KOPT-K1 (cell line): ENCODE measurements around the gene MAMDC4.
"Not testable (repeated sequence)": the region's sequence is repeated elsewhere in the genome, so short reads cannot be mapped to it uniquely, and the experiment has no call there.

Experiments
- H3K27ac ChIP-seq: fragments of 200-600 bp; sonication (generic); 2 replicates; pipeline ENCODE4 v1.5.1; 2016; ENCODE audit warnings: antibody characterized with exemption, mild to moderate bottlenecking, low read depth, low read length; ENCODE audit not compliant: poor library complexity, severe bottlenecking
- H3K36me3 ChIP-seq: fragments of 200-600 bp; sonication (generic); 2 replicates; pipeline ENCODE4 v1.5.1; 2017; ENCODE audit warnings: antibody characterized with exemption, mild to moderate bottlenecking, low read length, moderate library complexity; ENCODE audit not compliant: insufficient read depth
- H3K9me3 ChIP-seq: fragments of 200-600 bp; sonication (generic); 2 replicates; pipeline ENCODE4 v1.5.1; 2017; ENCODE audit warnings: antibody characterized with exemption, low read length, mild to moderate bottlenecking; ENCODE audit not compliant: insufficient read depth, poor library complexity, severe bottlenecking

MAMDC4 gene

GRCh38 chr9:136868644-136869043 is 16.5 kb downstream of the MAMDC4 start:
- Histone ChIP-seq H3K9me3 (peaks cover 15% of the 10 kb centered on the region), H3K27ac (no peak overlapping the region), H3K36me3 (peaks cover 7% of the 10 kb centered on the region)

GRCh38 chr9:136869611-136870010 is 17.5 kb downstream of the MAMDC4 start:
- not testable (repeated sequence) for H3K27ac ChIP-seq, H3K36me3 ChIP-seq
- peaks cover 15% of the 10 kb centered on the region for H3K9me3 ChIP-seq

- H3K36me3 ChIP-seq, result no peaks in the 10 kb centered on the region
- H3K9me3 ChIP-seq, result peaks cover 15% of the 10 kb centered on the region
- H3K27ac ChIP-seq, result no peak overlapping the region
Observed at GRCh38 chr9:136875155-136875554, 23.0 kb downstream of the MAMDC4 start.

- Histone ChIP-seq H3K27ac (no peak overlapping the region), H3K36me3 (no peaks in the 10 kb centered on the region), H3K9me3 (peaks cover 15% of the 10 kb centered on the region)
Observed at GRCh38 chr9:136876476-136876875, 24.3 kb downstream of the MAMDC4 start.

GRCh38 chr9:136880651-136881050 is 28.5 kb downstream of the MAMDC4 start:
- Histone ChIP-seq H3K36me3 (no peaks in the 10 kb centered on the region), H3K9me3 (no peaks in the 10 kb centered on the region), H3K27ac (no peak overlapping the region)

GRCh38 chr9:136881691-136882108 is 29.6 kb downstream of the MAMDC4 start:
- Histone ChIP-seq H3K36me3 (no peaks in the 10 kb centered on the region), H3K27ac (peak overlapping the region; percentile 61), H3K9me3 (no peaks in the 10 kb centered on the region)

DNA sequence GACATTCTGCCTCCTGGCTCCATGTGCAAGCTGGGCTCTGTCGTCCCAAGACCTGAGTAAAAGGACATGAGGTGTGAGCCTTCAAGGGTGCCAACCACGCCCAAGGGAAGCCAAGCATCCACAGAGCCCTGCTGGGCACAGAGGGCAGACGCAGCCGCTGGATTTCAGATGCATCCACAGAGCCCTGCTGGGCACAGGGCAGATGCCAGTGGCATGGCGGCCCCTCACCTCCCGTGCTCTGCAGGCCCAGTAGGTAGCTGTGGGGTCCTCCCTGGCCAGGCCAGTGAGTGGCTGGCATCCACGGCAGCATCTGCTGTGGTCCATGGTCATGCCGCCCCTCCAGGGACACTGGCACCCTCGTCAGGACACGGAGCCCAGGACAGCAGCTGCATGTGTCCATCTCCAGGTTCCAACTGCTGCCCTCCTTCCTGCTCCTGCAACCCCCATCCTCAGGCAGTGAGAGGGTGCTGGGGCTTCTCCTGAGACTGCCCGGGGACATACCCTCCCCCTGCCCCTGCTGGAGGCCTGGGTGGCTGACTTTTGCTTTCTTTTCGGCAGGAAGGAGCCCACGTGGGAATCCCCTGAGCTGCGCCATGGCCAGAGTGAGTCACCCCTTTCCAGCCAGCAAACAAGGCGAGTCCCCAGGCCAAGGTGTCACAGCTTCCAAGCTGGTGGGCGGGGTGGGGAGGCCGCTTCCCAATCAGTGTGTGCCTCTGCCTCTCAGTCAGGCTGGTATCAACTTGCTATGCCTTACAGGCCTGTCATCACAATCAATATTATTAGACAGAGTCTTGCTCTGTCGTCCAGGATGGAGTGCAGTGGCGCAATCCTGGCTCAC is 30.2 kb downstream of the MAMDC4 start:
- no peaks in the 10 kb centered on the region for H3K9me3 ChIP-seq
- peak overlapping the region; percentile 61 for H3K27ac ChIP-seq
- H3K36me3 ChIP-seq, result no peaks in the 10 kb centered on the region

DNA sequence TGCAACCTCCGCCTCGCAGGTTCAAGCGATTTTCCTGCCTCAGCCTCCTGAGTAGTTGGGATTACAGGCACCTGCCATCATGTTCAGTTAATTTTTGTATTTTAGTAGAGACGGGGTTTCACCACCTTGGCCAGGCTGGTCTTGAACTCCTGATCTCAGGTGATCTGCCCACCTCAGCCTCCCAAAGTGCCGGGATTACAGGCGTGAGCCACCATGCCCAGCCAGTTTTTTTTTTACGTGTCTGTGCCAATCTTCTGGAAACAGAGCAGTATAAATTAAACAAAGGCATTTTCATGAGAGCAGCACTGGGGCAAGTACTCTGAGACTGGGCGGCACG is 30.8 kb downstream of the MAMDC4 start:
- peak overlapping the region; percentile 61 for H3K27ac ChIP-seq
- H3K36me3 ChIP-seq, H3K9me3 ChIP-seq: not testable (repeated sequence)

- not testable (repeated sequence) for H3K9me3 ChIP-seq, H3K27ac ChIP-seq, H3K36me3 ChIP-seq
Observed at GRCh38 chr9:136883670-136884069, 31.5 kb downstream of the MAMDC4 start.

DNA sequence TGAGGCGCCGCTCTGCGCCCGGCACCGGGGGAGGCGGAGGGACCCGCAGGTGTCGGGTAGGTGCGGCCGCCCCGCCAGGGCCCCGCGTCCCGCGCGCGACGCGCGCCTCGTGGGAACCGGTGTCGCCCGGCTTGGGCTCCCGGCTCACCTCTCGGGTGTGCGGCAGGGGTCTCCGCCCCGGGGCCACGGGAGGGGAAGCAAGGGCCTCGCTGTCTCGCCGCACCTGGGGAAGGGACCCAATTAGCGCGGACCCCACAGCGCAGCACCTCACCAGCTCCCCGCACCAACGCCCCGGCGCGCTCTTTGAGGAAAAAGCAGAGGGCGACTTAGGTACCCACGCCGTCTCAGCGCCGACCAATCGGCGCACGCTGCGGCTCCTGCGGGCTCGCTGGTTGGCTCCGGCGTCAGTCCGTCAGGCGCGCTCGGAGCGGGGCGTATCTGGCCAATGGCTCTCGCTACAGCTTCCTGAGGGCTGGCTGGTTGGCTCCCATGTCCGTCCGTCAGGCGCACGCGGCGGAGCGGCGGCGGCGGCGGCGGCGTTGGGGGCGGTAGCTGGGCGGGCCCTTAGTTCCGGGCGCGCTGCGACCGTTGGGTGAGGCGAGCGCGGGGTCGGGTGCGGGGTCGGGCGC is 33.9 kb downstream of the MAMDC4 start, which contains the start of gene TRAF2:
TRAF2 (plus strand) TSS at position 567 of the 629 bp plus-strand sequence. CDS start 12,225 bp downstream, outside the sequence.
- peak within 1 kb of the TSS; percentile 91 for H3K27ac ChIP-seq
- H3K9me3 ChIP-seq, result no peaks in the 10 kb centered on the region
- peaks cover 18% of the 10 kb centered on the region for H3K36me3 ChIP-seq

DNA sequence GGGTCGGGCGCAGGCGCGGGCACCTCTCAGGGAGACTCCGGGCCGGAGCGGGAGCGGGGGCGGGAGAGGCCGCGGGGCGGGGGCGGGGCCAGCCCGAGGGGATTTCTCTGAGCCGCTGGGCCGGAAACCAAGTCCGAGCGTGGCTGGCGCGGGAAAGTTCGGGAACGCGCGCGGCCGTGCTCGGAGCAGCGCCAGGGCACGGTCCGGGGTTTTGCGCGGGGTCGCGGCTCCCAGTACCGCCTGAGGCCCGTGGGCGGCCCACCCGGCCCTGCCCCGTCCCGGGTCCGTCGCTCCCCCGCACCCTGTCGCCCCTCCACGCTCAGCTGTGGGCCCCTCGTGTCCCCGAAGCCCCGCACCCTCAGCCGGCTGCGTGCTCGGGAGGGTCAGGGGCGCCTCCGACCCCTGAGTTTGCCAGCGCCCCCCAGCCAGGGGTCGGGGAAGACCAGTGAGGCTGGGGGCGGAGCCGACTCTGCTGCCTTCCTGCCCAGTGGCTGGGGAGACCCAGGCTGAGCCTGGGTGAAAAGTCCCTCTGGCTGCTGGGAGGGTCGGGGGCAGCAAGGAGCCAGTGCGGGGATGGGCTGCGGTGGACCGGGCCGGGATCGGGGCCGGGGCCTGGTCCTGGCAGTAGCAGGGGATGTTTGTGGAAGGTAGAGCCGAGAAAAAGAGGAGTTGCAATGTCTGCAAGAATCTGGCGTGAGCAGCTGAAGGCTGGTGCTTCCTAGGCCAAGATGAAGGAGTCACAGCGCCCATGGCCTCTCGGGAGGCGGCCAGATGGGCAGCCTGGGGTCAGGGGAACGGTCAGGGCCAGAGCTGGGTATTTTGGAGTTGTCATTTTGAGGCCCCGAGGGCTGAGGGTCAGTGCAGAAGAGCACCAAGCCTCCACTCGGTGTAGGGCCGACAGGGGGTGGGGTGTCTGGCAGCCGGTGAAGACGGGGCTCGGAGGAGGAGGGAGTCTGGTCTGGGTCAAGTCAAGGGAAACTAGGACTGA is 34.8 kb downstream of the MAMDC4 start:
- Histone ChIP-seq H3K36me3 (peaks cover 26% of the 10 kb centered on the region), H3K27ac (peak overlapping the region; percentile 91), H3K9me3 (no peaks in the 10 kb centered on the region)

DNA sequence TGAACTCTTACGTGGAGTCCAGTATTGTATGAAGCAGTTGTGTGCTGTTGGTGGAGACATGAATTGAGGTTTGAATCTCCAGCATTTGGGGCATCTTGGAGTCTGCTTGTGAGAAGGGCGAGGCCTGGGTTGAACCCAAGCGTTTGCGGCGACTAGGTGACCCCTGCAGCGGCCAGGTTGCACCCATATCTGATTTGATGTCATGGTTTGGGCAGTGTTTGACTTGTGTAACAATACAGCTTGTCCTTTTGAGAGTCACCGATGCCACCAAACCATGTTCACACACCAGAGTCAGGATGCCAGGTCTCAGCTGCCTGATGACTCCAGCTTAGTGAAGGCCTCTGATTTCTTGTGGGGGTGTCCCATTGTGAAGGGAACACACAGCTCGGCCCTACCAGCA is 36.3 kb downstream of the MAMDC4 start:
- no peak overlapping the region for H3K27ac ChIP-seq

GRCh38 chr9:136889858-136890257 is 37.7 kb downstream of the MAMDC4 start:
- no peak overlapping the region for H3K27ac ChIP-seq
- no peaks in the 10 kb centered on the region for H3K9me3 ChIP-seq
- H3K36me3 ChIP-seq, result peaks cover 45% of the 10 kb centered on the region

More for the DNA sequence above, 36.3 kb downstream of the MAMDC4 start:
- H3K36me3 ChIP-seq, result peaks cover 37% of the 10 kb centered on the region
- no peaks in the 10 kb centered on the region for H3K9me3 ChIP-seq

DNA sequence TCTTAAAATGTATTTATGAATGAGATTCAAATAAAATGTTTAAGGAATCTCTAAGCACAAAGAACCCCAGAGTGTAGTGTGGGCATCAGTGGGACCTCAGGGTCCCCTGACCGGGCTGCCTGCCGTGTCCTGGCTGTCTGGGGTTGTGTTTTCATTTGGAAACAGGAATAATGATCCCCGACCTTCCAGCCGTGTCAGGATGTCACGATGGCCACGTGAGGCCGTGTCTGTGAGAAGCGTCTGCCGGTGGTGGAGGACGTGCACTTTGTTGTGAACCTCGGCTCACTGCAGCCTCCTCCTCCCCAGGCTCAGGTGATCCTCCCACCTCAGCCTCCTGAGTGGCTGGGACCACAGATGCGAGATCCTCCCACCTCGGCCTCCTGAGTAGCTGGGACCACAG is 38.5 kb downstream of the MAMDC4 start:
- H3K27ac ChIP-seq, result no peak overlapping the region
- H3K36me3 ChIP-seq, result peaks cover 52% of the 10 kb centered on the region
- no peaks in the 10 kb centered on the region for H3K9me3 ChIP-seq

DNA sequence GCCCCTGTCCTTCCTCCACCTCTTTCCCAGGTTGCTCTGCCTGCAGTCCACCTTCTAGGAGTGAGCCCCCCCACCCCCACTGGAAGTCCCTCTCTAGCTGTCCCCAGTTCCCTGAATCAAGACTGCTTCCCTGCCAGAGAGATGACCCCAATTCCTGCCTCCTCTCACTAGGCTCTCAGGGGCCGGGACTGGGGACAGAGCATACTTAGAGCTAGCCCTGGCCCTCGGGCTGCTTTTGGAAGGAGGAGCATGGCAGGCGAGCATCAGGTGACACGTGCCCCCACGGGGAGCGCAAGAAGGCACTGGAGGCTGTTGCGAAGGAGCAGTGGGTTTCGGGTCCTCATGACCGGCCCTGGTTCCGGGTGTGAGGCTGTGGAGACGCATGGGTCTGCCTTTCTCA is 43.9 kb downstream of the MAMDC4 start:
- no peak overlapping the region for H3K27ac ChIP-seq
- H3K36me3 ChIP-seq, result peaks cover 66% of the 10 kb centered on the region
- no peaks in the 10 kb centered on the region for H3K9me3 ChIP-seq
